Esophagus muscularis mucosa (tissue), 4 donors: ENCODE results near the gene ZNF804B. TPM values are rescaled to one million over a fixed set of nuclear protein-coding genes. Genes with fewer than 3 reads are reported as not detected.

Experiments used
- DNase-seq: peaks from one replicate; pipeline ENCODE4 v3.0.0-alpha.2; 2017; ENCODE audit errors: extremely low spot score
- H3K27ac ChIP-seq, 4 donors: fragments of 200-600 bp; sonication (generic); replicated peaks in 1 of 4; 1 replicate in 3 of 4; 2 replicates in 1 of 4; pipeline ENCODE4 v1.5.1; 2016 to 2019; ENCODE audit warnings: mild to moderate bottlenecking in 1 of 4
- H3K27me3 ChIP-seq, 4 donors: fragments of 200-600 bp; sonication (generic); one replicate each; pipeline versions ENCODE4 v1.5.1 to v1.6.0; 2016 to 2019
- H3K36me3 ChIP-seq, 4 donors: fragments of 200-600 bp; sonication (generic); one replicate each; pipeline ENCODE4 v1.5.1; 2016 to 2019
- H3K4me1 ChIP-seq, 4 donors: fragments of 200-600 bp; sonication (generic); one replicate each; pipeline ENCODE4 v1.5.1; 2016 to 2019
- H3K4me3 ChIP-seq, 4 donors: fragments of 200-600 bp; sonication (generic); 1 replicate in 2 of 4; 2 replicates in 2 of 4; pipeline ENCODE4 v1.5.1; 2016 to 2019; ENCODE audit warnings: mild to moderate bottlenecking in 4 of 4, moderate library complexity in 1 of 4
- H3K9me3 ChIP-seq, 4 donors: fragments of 200-600 bp; sonication (generic); 1 replicate in 3 of 4; 2 replicates in 1 of 4; pipeline ENCODE4 v1.5.1; 2016 to 2019
- EP300 ChIP-seq: sonication (generic); formaldehyde crosslinking; IDR thresholded peaks from one replicate; pipeline ENCODE4 v1.6.1; 2017; ENCODE audit warnings: antibody characterized with exemption
- POLR2A ChIP-seq: fragments of 450-650 bp; IDR thresholded peaks from one replicate; pipeline ENCODE4 v1.6.1; 2017; ENCODE audit warnings: antibody characterized with exemption, moderate library complexity, mild to moderate bottlenecking, low read depth
- POLR2AphosphoS5 ChIP-seq, 2 donors: sonication (generic); formaldehyde crosslinking; IDR thresholded peaks; one replicate each; pipeline ENCODE4 v1.6.1; 2017; ENCODE audit warnings: antibody characterized with exemption in 2 of 2
- WGBS: methylation state at CpG from one replicate; pipeline ENCODE4 v1.1.5; 2018; 5-methylcytosine and 5-hydroxymethylcytosine counted together
- intact Hi-C: fragments of 100-400 bp; cut with DNase I; formaldehyde crosslinking; loops from one replicate; pipeline ENCODE4 v1.15.1; 2023
- total RNA-seq, 4 donors: library from RNA; depleted of rRNA; stranded (reverse); fragments of >200 nt; gene quantifications; one replicate each; pipeline versions ENCODE4 v1.1.0 to v1.2.1, GENCODE V29; 2016
- TF ChIP-seq, protein P1 (sequence below), 3 experiments: fragments of 200-600 bp in 2 of 3; fragments of 450-650 bp in 1 of 3; sonication (generic) in 2 of 3; IDR thresholded peaks; one replicate each; pipeline ENCODE4 v1.5.1; 2017 to 2019; ENCODE audit warnings: antibody characterized with exemption in 3 of 3, mild to moderate bottlenecking in 2 of 3, moderate library complexity in 1 of 3

Gene ZNF804B
- total RNA-seq, 4 donors from 2014 or later = not detected

DNA sequence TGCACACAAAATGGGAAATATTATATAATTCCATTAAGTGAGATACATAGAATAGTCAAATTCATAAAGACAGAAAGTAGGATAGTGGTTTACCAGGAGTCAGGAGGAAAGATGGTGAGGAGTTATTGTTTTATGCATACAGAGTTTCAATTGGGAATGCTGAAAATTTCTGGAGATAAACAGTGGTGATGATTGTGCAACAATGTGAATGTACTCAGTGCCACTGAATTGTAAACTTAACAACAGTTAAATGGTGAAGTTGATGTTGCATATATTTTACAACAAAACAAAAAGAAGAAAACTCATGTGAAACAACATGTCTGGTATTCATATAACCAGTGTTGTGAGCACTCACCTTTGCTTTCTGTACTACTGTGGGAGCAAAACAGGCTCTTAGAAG is 204.9 kb downstream of the ZNF804B start:
- DNase-seq = no peak
- no peak overlapping the region for H3K4me3 ChIP-seq
- H3K4me1 ChIP-seq = no peaks in the 10 kb centered on the region
- H3K36me3 ChIP-seq = no peaks in the 10 kb centered on the region
- TF ChIP-seq, protein P1, sequence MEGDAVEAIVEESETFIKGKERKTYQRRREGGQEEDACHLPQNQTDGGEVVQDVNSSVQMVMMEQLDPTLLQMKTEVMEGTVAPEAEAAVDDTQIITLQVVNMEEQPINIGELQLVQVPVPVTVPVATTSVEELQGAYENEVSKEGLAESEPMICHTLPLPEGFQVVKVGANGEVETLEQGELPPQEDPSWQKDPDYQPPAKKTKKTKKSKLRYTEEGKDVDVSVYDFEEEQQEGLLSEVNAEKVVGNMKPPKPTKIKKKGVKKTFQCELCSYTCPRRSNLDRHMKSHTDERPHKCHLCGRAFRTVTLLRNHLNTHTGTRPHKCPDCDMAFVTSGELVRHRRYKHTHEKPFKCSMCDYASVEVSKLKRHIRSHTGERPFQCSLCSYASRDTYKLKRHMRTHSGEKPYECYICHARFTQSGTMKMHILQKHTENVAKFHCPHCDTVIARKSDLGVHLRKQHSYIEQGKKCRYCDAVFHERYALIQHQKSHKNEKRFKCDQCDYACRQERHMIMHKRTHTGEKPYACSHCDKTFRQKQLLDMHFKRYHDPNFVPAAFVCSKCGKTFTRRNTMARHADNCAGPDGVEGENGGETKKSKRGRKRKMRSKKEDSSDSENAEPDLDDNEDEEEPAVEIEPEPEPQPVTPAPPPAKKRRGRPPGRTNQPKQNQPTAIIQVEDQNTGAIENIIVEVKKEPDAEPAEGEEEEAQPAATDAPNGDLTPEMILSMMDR (IDR thresholded peaks at IDR 0.05) = no peak
- TF ChIP-seq POLR2AphosphoS5 (IDR thresholded peaks at IDR 0.05) (no peak), EP300 (no peak), POLR2A (no peak)
- no peaks in the 10 kb centered on the region for H3K9me3 ChIP-seq
- no peaks in the 10 kb centered on the region for H3K27me3 ChIP-seq
- no peak overlapping the region for H3K27ac ChIP-seq
- intact Hi-C loops = no loop called here

DNA sequence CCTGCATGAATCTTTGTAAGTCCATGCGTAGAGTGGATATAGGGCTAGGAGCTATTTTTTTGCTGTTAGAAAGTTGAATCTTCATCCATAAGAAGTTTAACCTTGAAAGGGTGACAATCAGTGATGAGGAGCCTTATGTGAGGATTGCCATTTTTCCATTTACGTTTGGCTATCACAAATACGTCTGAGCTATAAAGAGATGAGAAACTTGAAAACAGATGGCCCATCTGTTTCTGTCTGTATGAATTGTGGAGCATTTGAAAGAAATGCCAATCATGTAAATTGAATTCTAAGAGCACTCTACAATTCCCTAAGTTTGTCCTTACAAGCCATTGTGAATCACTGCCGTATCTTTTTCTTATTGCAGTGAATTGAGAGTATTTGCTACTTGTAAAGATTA is 205.9 kb downstream of the ZNF804B start:
- TF ChIP-seq, protein P1 (IDR thresholded peaks at IDR 0.05) = no peak
- TF ChIP-seq EP300 = no peak
- Histone ChIP-seq H3K9me3 (no peaks in the 10 kb centered on the region), H3K36me3 (no peaks in the 10 kb centered on the region), H3K27me3 (no peaks in the 10 kb centered on the region), H3K27ac (no peak overlapping the region), H3K4me3 (no peak overlapping the region), H3K4me1 (no peaks in the 10 kb centered on the region)
- DNase-seq = no peak
- intact Hi-C loops = no loop called here
- 76% methylated on average over 4 of the region's 4 CpGs for WGBS

DNA sequence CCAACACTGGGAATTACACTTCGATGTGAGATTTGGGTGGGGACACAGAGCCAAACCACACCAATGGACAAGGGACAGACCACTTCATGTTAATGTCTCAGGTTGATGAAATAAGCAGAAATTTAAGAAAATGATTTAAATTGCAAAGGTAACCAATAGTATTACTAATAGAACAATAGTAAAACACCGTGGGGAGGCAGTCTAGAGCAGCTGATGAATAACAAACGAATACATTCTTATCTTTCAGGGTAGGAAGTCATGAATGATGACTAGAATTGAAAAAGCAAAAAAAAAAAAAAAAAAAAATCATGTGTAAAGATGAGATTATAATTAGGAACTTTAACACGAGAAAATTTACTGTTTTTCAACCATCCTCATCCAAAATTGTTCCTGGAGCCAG is 207.9 kb downstream of the ZNF804B start:
- H3K4me3 ChIP-seq = no peak overlapping the region
- no peaks in the 10 kb centered on the region for H3K27me3 ChIP-seq
- intact Hi-C loops = no loop called here
- no peak overlapping the region for H3K27ac ChIP-seq
- no peaks in the 10 kb centered on the region for H3K9me3 ChIP-seq
- 79% methylated on average over 4 of the region's 4 CpGs for WGBS
- no peaks in the 10 kb centered on the region for H3K4me1 ChIP-seq
- TF ChIP-seq POLR2A = no peak
- TF ChIP-seq EP300 = no peak
- no peak for TF ChIP-seq POLR2AphosphoS5 (IDR thresholded peaks at IDR 0.05)
- TF ChIP-seq, protein P1 (IDR thresholded peaks at IDR 0.05) = no peak
- H3K36me3 ChIP-seq = no peaks in the 10 kb centered on the region
- no peak for DNase-seq

DNA sequence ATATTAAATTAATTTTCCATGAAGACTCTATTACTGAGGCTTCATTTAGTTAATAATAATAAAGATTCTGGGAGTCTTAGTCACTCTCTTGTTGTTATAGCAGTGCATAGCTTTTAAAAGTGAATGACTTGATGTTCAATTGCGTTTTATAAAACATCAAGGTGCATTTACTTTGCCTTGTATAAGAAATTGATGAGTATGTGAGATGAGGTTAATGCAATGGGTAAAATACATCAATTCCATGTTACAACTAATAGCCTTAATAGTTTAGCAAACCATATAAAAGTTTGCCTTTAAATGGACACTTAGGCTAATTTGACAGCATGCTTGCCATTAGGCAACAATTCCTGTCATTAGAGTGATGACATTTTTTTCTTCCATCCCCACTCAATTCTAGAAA is 209.7 kb downstream of the ZNF804B start:
- H3K4me1 ChIP-seq = no peaks in the 10 kb centered on the region
- no peak overlapping the region for H3K27ac ChIP-seq
- no peaks in the 10 kb centered on the region for H3K36me3 ChIP-seq
- no peaks in the 10 kb centered on the region for H3K27me3 ChIP-seq
- no peak for DNase-seq
- no peaks in the 10 kb centered on the region for H3K9me3 ChIP-seq
- 85% methylated on average over 1 of the region's 1 CpG for WGBS
- intact Hi-C loops = no loop called here
- H3K4me3 ChIP-seq = no peak overlapping the region
- TF ChIP-seq EP300 = no peak
- no peak for TF ChIP-seq POLR2A
- TF ChIP-seq, protein P1 (IDR thresholded peaks at IDR 0.05) = no peak
- no peak for TF ChIP-seq POLR2AphosphoS5 (IDR thresholded peaks at IDR 0.05)

DNA sequence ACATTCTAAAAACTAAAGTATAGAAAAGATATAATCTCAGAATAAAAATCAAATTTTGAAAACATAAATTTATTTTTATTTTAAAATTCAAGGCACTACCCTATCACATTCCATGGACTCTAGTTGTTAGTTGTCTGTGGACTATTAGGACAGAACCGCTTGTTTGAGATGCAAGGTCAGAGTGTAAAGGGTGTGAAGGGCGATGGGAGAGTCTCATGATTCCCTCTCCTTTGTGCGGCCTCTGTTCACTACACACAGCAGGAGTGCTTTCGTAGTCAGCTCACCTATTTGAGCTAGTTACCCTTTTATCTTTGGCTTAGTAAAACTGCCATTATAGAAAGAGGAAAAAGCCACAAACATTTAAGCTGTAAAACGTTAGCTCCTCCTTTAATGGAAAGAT is 225.8 kb downstream of the ZNF804B start:
- Histone ChIP-seq H3K27ac (no peak overlapping the region), H3K9me3 (no peaks in the 10 kb centered on the region), H3K36me3 (no peaks in the 10 kb centered on the region), H3K4me1 (no peaks in the 10 kb centered on the region), H3K4me3 (no peak overlapping the region), H3K27me3 (no peaks in the 10 kb centered on the region)
- TF ChIP-seq POLR2A (no peak), EP300 (no peak), POLR2AphosphoS5 (IDR thresholded peaks at IDR 0.05) (no peak)
- TF ChIP-seq, protein P1 (IDR thresholded peaks at IDR 0.05) = no peak
- intact Hi-C loops = no loop called here
- 89% methylated on average over 5 of the region's 5 CpGs for WGBS
- DNase-seq = no peak
